Neural crest cell (in vitro differentiated cells): ENCODE results near the gene SPCS3. TPM values are rescaled to one million over a fixed set of nuclear protein-coding genes. Genes with fewer than 3 reads are reported as not detected.
A peak's percentile ranks its signal among the peaks of the same experiment; 100 is the strongest.
"Not testable (repeated sequence)": the region's sequence is repeated elsewhere in the genome, so short reads cannot be mapped to it uniquely, and the experiment has no call there.

Experiments
- DNase-seq: peaks from one replicate; pipeline ENCODE4 v3.0.0; 2021; ENCODE audit warnings: low read depth, mixed read lengths, low spot score
- H3K27ac Mint-ChIP-seq: one replicate; pipeline ENCODE4 v1.8.0; 2021; ENCODE audit warnings: mild to moderate bottlenecking, mixed read lengths; ENCODE audit not compliant: unreplicated experiment
- H3K27me3 Mint-ChIP-seq: 2 replicates; pipeline ENCODE4 v1.8.0; 2021; ENCODE audit warnings: low read depth, mild to moderate bottlenecking, mixed read lengths
- H3K36me3 Mint-ChIP-seq: 2 replicates; pipeline ENCODE4 v1.8.0; 2021; ENCODE audit warnings: low read depth, mild to moderate bottlenecking, mixed read lengths
- H3K4me1 Mint-ChIP-seq: 2 replicates; pipeline ENCODE4 v1.8.0; 2021; ENCODE audit warnings: mixed read lengths
- H3K4me3 Mint-ChIP-seq: one replicate; pipeline ENCODE4 v1.8.0; 2021; ENCODE audit warnings: mild to moderate bottlenecking, mixed read lengths
- H3K9me3 Mint-ChIP-seq: 2 replicates; pipeline ENCODE4 v1.8.0; 2021; ENCODE audit warnings: mixed read lengths
- CTCF ChIP-seq: fragments of 200-600 bp; sonication (generic); conservative IDR thresholded peaks from 2 replicates; pipeline ENCODE4 v1.5.0; 2021; ENCODE audit warnings: antibody characterized with exemption, mild to moderate bottlenecking
- total RNA-seq: library from RNA; stranded (reverse); gene quantifications from 2 replicates; pipeline ENCODE4 v1.2.1, GENCODE V29; 2021

Gene SPCS3
- total RNA-seq, 1 donor from 2014 or later, result 108 TPM

DNA sequence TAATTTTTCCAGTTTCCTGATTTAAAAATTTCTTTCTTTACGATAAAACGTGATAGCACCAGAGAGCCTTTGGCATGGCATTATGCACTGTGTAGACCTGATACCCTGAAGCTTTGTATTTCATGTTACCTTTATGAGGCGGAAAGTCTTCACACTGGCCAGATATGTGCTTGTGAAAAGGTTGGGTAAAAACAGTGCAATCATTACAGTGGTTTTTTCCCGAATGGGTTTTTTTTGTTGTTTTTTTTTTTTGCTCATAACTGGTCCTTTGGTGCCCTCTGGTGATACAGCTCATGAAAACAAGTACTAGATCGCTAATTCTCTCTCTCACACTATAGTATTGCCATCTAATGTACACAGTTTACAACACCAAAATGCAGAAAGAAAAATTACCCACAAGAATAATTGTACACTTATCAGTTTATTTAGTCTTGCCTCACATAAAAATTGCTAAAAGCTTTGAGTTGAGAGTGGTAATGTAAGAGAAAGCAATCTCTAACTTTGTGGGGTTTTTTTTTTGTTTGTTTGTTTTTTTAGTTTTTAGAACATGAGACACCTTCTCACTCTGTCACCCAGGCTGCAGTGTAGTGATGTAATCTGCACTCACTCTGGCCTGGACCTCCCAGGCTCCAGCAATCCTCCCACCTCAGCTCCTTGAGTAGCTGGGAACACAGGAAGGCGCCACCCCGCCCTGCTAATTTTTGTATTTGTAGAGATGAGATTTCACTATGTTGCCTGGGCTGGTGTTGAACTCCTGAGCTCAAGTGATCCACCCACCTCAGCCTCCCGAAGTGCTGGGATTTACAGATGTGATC lies 21.3 kb downstream of the SPCS3 start:
- Mint-ChIP-seq H3K27me3 (no peaks in the 10 kb centered on the region), H3K27ac (no peak overlapping the region)
- DNase-seq, result peak; percentile 13

DNA sequence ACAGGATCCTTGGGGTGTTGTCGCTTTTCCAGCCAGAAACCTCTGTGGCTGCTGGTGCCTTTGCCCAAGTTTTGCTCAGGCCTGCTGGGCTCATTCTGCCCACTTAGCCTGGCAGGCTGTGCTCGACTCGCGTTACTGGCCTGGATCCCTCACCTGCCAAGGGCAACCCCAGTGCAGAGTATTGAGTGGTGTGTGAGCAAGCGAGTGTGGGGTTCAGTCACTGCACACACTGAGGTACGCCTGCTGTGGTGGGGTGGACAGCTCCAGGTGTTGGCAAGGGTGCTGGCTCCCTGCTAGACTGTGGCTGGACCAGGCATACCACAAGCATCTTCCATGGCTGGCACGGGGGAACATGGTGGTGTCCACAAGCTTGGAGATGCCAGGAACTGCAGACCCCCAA lies 22.6 kb downstream of the SPCS3 start:
- Mint-ChIP-seq H3K36me3 (peaks cover 13% of the 10 kb centered on the region), H3K27me3 (no peaks in the 10 kb centered on the region), H3K4me1 (peaks cover 11% of the 10 kb centered on the region), H3K4me3 (no peak overlapping the region), H3K27ac (no peak overlapping the region), H3K9me3 (peaks cover 3% of the 10 kb centered on the region)
- DNase-seq, result no peak
- no peak for TF ChIP-seq CTCF

More for the DNA sequence above, 21.3 kb downstream of the SPCS3 start:
- peaks cover 13% of the 10 kb centered on the region for H3K36me3 Mint-ChIP-seq
- H3K9me3 Mint-ChIP-seq, result peaks cover 3% of the 10 kb centered on the region
- H3K4me3 Mint-ChIP-seq, result no peak overlapping the region
- TF ChIP-seq CTCF, result peak; percentile 77
- peaks cover 11% of the 10 kb centered on the region for H3K4me1 Mint-ChIP-seq

- H3K36me3 Mint-ChIP-seq, result peaks cover 13% of the 10 kb centered on the region
- no peak overlapping the region for H3K27ac Mint-ChIP-seq
- no peaks in the 10 kb centered on the region for H3K27me3 Mint-ChIP-seq
- H3K4me1 Mint-ChIP-seq, result peaks cover 11% of the 10 kb centered on the region
- no peak overlapping the region for H3K4me3 Mint-ChIP-seq
- H3K9me3 Mint-ChIP-seq, result peaks cover 3% of the 10 kb centered on the region
- no peak for TF ChIP-seq CTCF
- DNase-seq, result no peak
Measured at GRCh38 chr4:176343286-176343685, 23.5 kb downstream of the SPCS3 start.

GRCh38 chr4:176345346-176345745 lies 25.6 kb downstream of the SPCS3 start:
- H3K27me3 Mint-ChIP-seq, H3K4me3 Mint-ChIP-seq, DNase-seq, H3K9me3 Mint-ChIP-seq, H3K4me1 Mint-ChIP-seq, H3K27ac Mint-ChIP-seq: not testable (repeated sequence)
- H3K36me3 Mint-ChIP-seq, result peaks cover 21% of the 10 kb centered on the region

DNA sequence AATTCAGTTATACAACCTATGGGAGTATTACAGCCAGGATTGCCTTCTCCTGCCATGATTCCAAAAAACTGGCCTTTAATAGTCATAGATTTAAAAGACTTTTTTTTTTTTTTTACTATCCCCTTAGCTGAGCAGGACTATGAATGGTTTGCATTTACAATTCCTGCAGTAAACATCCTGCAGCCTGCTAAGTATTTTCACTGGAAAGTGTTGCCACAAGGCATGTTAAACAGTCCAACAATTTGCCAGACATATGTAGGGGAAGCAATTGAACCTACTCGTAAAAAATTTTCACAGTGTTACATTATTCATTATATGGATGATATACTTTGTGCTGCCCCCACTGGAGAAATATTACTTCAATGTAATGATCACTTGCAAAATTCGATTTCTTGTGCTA lies 27.1 kb downstream of the SPCS3 start:
- H3K27ac Mint-ChIP-seq, H3K9me3 Mint-ChIP-seq, H3K27me3 Mint-ChIP-seq, H3K4me3 Mint-ChIP-seq, H3K4me1 Mint-ChIP-seq, DNase-seq: not testable (repeated sequence)
- peaks cover 36% of the 10 kb centered on the region for H3K36me3 Mint-ChIP-seq

- DNase-seq, result no peak
- TF ChIP-seq CTCF, result no peak
- Mint-ChIP-seq H3K27me3 (no peaks in the 10 kb centered on the region), H3K4me1 (no peaks in the 10 kb centered on the region), H3K4me3 (no peak overlapping the region), H3K9me3 (peaks cover 16% of the 10 kb centered on the region), H3K27ac (no peak overlapping the region), H3K36me3 (peaks cover 41% of the 10 kb centered on the region)
Measured at GRCh38 chr4:176350671-176351070, 30.9 kb downstream of the SPCS3 start.
